Neutrophil (primary cell): ENCODE results near the gene ERMARD.

Experiments
- H3K27ac ChIP-seq: fragments of 200-600 bp; sonication (generic); 2 replicates; pipeline ENCODE4 v1.5.1; 2016; ENCODE audit warnings: mild to moderate bottlenecking, moderate library complexity
- H3K27me3 ChIP-seq: fragments of 200-600 bp; sonication (generic); 2 replicates; pipeline ENCODE4 v1.6.0; 2016; ENCODE audit warnings: mild to moderate bottlenecking
- H3K36me3 ChIP-seq: fragments of 200-600 bp; sonication (generic); 2 replicates; pipeline ENCODE4 v1.5.1; 2017
- H3K4me1 ChIP-seq, 2 experiments: fragments of 200-600 bp in 1 of 2; sonication (generic) in 1 of 2; 1 replicate in 1 of 2; 2 replicates in 1 of 2; pipeline versions ENCODE4 v1.5.1 to v1.6.1; 2013 to 2016; ENCODE audit warnings: low read depth in 1 of 2, low read length in 1 of 2, mild to moderate bottlenecking in 1 of 2, moderate library complexity in 1 of 2; ENCODE audit not compliant: control insufficient read depth in 1 of 2, insufficient read depth in 1 of 2
- H3K4me3 ChIP-seq, 2 experiments: fragments of 200-600 bp in 1 of 2; sonication (generic) in 1 of 2; 1 replicate in 1 of 2; 2 replicates in 1 of 2; pipeline ENCODE4 v1.5.1; 2013 to 2016; ENCODE audit warnings: low read depth in 1 of 2, low read length in 1 of 2, mild to moderate bottlenecking in 1 of 2, moderate library complexity in 1 of 2
- H3K9me3 ChIP-seq: fragments of 200-600 bp; sonication (generic); 2 replicates; pipeline ENCODE4 v1.5.1; 2016
- TF ChIP-seq, protein P1 (sequence below): fragments of 200-600 bp; sonication (generic); IDR thresholded peaks from 2 replicates; pipeline ENCODE4 v1.5.1; 2016; ENCODE audit warnings: antibody characterized with exemption

Gene ERMARD

DNA sequence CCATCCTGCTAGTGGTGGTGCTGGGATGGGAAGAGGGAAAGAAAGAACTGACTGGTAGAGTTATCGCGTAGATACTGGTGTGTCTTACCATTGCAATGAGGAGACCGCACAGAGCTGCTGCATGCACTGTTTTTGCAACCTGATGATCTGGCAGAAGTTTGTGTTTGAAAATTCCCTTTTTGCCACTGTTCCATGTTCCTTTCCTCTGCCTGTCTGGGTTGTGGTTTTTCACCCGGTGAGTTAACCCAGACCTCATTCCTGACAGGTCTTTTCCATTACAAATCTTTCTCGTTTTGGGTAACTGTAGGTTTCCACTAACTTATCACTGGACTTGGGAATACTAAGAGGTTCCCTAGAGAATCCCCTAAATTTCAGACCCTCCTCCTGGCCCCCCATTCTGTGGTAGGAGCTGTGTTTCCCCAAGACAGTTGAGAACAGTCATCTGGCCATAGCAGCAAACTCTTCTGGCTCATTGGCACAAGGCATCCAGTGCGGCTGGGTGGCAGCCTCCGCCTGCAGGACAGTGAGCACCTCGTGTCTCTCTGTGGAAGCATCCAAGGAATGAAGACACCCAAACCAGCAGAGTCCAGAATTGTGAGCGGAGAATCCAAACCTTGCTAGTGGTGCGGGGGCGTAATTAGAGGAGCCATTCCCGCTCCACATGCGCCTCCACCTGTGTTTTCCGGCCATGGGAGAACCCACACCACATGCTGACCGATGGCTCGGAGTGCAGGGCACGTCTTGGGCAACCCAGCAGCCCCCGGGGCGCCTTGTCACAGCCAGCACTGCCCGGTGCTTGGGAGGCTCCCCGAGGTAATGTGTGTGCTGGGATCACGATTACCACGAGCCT is 32.8 kb downstream of the ERMARD start:
- TF ChIP-seq, protein P1, sequence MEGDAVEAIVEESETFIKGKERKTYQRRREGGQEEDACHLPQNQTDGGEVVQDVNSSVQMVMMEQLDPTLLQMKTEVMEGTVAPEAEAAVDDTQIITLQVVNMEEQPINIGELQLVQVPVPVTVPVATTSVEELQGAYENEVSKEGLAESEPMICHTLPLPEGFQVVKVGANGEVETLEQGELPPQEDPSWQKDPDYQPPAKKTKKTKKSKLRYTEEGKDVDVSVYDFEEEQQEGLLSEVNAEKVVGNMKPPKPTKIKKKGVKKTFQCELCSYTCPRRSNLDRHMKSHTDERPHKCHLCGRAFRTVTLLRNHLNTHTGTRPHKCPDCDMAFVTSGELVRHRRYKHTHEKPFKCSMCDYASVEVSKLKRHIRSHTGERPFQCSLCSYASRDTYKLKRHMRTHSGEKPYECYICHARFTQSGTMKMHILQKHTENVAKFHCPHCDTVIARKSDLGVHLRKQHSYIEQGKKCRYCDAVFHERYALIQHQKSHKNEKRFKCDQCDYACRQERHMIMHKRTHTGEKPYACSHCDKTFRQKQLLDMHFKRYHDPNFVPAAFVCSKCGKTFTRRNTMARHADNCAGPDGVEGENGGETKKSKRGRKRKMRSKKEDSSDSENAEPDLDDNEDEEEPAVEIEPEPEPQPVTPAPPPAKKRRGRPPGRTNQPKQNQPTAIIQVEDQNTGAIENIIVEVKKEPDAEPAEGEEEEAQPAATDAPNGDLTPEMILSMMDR, result no peak
- Histone ChIP-seq H3K4me1 (no peaks in the 10 kb centered on the region), H3K27ac (no peak overlapping the region), H3K4me3 (no peak overlapping the region), H3K9me3 (no peaks in the 10 kb centered on the region), H3K27me3 (peaks cover 13% of the 10 kb centered on the region), H3K36me3 (peaks cover 12% of the 10 kb centered on the region)

- Histone ChIP-seq H3K4me3 (no peak overlapping the region), H3K36me3 (peaks cover 6% of the 10 kb centered on the region), H3K9me3 (no peaks in the 10 kb centered on the region), H3K27ac (no peak overlapping the region), H3K27me3 (peaks cover 20% of the 10 kb centered on the region), H3K4me1 (peaks cover 2% of the 10 kb centered on the region in 2 experiments)
- TF ChIP-seq, protein P1, result no peak
These were observed 33.5 kb downstream of the ERMARD start for GRCh38 chr6:169784821-169785340.

GRCh38 chr6:169785566-169785965 is 34.1 kb downstream of the ERMARD start:
- no peak overlapping the region for H3K27ac ChIP-seq
- H3K36me3 ChIP-seq, result peaks cover under 1% of the 10 kb centered on the region
- H3K4me3 ChIP-seq, result no peak overlapping the region
- peaks cover 9% of the 10 kb centered on the region in 2 experiments for H3K4me1 ChIP-seq
- TF ChIP-seq, protein P1, result no peak
- H3K9me3 ChIP-seq, result no peaks in the 10 kb centered on the region
- H3K27me3 ChIP-seq, result peaks cover 27% of the 10 kb centered on the region

GRCh38 chr6:169786349-169786748 is 34.9 kb downstream of the ERMARD start:
- no peak overlapping the region for H3K27ac ChIP-seq

GRCh38 chr6:169787797-169788196 is 36.4 kb downstream of the ERMARD start:
- Histone ChIP-seq H3K27ac (no peak overlapping the region), H3K4me3 (no peak overlapping the region), H3K27me3 (peaks cover 43% of the 10 kb centered on the region), H3K36me3 (no peaks in the 10 kb centered on the region), H3K9me3 (no peaks in the 10 kb centered on the region), H3K4me1 (peaks cover 11 to 13% of the 10 kb centered on the region in 2 experiments)
- TF ChIP-seq, protein P1, result no peak

More at GRCh38 chr6:169786349-169786748, 34.9 kb downstream of the ERMARD start:
- Histone ChIP-seq H3K27me3 (peaks cover 34% of the 10 kb centered on the region), H3K4me1 (peaks cover 11 to 13% of the 10 kb centered on the region in 2 experiments), H3K36me3 (no peaks in the 10 kb centered on the region), H3K4me3 (no peak overlapping the region), H3K9me3 (no peaks in the 10 kb centered on the region)
- TF ChIP-seq, protein P1, result no peak
